Prostate gland (tissue), 2 donors: ENCODE measurements around the gene PPP1R12C.

Experiments
- POLR2A ChIP-seq: fragments of 450-650 bp; IDR thresholded peaks from one replicate; pipeline ENCODE4 v1.6.1; 2016; ENCODE audit warnings: antibody characterized with exemption, mild to moderate bottlenecking
- TF ChIP-seq, protein P1 (sequence below), 4 experiments: fragments of 200-600 bp in 2 of 4; fragments of 450-650 bp in 2 of 4; sonication (generic) in 2 of 4; IDR thresholded peaks; 1 replicate in 3 of 4; 2 replicates in 1 of 4; pipeline ENCODE4 v1.5.1; 2016 to 2019; ENCODE audit warnings: antibody characterized with exemption in 4 of 4, mild to moderate bottlenecking in 2 of 4, moderate library complexity in 2 of 4

DNA sequence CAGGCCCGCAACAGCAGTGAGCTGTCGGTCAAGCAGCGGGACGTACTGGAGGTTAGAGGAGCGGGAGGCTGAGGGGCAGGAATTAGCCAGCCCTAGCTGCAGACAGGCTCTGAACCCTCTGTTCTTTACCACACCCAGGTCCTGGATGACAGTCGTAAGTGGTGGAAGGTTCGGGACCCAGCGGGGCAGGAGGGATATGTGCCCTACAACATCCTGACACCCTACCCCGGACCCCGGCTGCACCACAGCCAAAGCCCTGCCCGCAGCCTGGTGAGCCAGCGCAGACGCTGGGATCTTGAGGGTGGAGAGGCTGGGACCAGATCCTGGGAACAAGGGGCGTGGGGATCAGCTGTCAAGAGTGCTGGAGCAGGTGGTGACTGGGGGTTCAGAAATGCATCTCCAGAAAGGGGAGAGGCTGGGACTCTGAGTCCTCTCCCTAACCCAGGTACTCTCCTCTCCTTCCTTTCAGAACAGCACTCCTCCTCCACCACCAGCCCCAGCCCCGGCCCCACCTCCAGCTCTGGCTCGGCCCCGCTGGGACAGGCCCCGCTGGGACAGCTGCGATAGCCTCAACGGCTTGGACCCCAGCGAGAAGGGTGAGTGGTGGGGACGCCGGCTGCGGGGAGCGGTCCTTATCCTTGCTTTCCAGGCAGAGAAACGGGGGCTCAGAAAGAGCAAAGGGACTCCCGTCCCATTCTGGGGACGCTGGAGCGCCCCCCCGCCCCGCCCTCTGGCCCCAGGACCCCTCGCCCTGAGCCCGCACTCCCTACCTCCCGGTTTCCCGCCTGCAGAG is 31.3 kb downstream of the PPP1R12C start:
- TF ChIP-seq POLR2A = no peak
- TF ChIP-seq, protein P1, sequence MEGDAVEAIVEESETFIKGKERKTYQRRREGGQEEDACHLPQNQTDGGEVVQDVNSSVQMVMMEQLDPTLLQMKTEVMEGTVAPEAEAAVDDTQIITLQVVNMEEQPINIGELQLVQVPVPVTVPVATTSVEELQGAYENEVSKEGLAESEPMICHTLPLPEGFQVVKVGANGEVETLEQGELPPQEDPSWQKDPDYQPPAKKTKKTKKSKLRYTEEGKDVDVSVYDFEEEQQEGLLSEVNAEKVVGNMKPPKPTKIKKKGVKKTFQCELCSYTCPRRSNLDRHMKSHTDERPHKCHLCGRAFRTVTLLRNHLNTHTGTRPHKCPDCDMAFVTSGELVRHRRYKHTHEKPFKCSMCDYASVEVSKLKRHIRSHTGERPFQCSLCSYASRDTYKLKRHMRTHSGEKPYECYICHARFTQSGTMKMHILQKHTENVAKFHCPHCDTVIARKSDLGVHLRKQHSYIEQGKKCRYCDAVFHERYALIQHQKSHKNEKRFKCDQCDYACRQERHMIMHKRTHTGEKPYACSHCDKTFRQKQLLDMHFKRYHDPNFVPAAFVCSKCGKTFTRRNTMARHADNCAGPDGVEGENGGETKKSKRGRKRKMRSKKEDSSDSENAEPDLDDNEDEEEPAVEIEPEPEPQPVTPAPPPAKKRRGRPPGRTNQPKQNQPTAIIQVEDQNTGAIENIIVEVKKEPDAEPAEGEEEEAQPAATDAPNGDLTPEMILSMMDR (IDR thresholded peaks at IDR 0.05) = no peak
